NB4 (cell line): ENCODE data around the gene PPP2R2D.
"Not testable (repeated sequence)": the region's sequence is repeated elsewhere in the genome, so short reads cannot be mapped to it uniquely, and the experiment has no call there.

Source experiments
- MAX ChIP-seq: IDR thresholded peaks from 2 replicates; pipeline ENCODE4 v1.6.1; 2011; ENCODE audit warnings: low read depth, low read length
- POLR2A ChIP-seq: IDR thresholded peaks from 2 replicates; pipeline ENCODE4 v1.6.1; 2011; ENCODE audit warnings: mild to moderate bottlenecking; ENCODE audit not compliant: insufficient read length; ENCODE audit errors: extremely low read depth
- TF ChIP-seq, protein P1 (sequence below): IDR thresholded peaks from one replicate; pipeline ENCODE4 v1.5.1; 2012; ENCODE audit warnings: low read depth, low read length

DNA sequence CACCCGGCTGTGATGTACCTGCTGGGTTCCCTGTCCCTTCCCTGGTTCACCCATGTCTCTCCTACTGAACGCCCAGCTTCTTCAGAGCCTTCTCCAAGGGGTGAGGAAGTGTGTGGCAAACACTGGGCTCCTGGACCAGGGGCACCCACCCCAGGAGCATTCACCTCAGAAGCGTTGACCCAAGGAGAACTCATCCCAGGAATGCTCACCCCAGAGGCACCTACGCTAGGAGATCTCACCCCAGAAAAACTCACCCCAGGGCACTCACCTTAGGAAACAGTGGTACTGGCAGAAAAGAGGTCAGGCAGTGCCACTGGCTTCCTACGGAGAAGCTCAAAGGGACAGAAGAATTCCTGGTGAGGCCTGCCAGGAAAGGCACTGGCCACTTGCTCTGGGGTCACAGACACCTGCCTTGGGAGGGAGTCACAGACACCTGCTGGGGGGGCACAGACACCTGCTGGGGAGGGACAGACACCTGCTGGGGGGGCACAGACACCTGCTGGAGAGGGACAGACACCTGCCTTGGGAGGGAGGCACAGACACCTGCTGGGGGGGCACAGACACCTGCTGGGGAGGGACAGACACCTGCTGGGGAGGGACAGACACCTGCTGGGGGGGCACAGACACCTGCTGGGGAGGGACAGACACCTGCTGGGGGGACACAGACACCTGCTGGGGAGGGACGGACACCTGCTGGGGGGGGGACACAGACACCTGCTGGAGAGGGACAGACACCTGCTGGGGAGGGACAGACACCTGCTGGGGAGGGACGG is 17.0 kb upstream of the PPP2R2D start:
- not testable (repeated sequence) for TF ChIP-seq POLR2A, MAX
- TF ChIP-seq, protein P1, sequence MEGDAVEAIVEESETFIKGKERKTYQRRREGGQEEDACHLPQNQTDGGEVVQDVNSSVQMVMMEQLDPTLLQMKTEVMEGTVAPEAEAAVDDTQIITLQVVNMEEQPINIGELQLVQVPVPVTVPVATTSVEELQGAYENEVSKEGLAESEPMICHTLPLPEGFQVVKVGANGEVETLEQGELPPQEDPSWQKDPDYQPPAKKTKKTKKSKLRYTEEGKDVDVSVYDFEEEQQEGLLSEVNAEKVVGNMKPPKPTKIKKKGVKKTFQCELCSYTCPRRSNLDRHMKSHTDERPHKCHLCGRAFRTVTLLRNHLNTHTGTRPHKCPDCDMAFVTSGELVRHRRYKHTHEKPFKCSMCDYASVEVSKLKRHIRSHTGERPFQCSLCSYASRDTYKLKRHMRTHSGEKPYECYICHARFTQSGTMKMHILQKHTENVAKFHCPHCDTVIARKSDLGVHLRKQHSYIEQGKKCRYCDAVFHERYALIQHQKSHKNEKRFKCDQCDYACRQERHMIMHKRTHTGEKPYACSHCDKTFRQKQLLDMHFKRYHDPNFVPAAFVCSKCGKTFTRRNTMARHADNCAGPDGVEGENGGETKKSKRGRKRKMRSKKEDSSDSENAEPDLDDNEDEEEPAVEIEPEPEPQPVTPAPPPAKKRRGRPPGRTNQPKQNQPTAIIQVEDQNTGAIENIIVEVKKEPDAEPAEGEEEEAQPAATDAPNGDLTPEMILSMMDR = not testable (repeated sequence)
